CD14-positive monocyte (primary cell): Measurements from ENCODE around the gene ZNF823. TPM values are rescaled to one million over a fixed set of nuclear protein-coding genes. Genes with fewer than 3 reads are reported as not detected.

Source experiments
- DNase-seq, 3 donors: peaks; one replicate each; pipeline ENCODE4 v3.0.0-alpha.2; 2011 to 2022
- H2AFZ ChIP-seq: 2 replicates; pipeline ENCODE4 v1.6.0; 2012; ENCODE audit warnings: mild to moderate bottlenecking, low read depth, low read length, inconsistent platforms; ENCODE audit not compliant: insufficient read depth, poor library complexity, severe bottlenecking
- H3K27ac ChIP-seq, 2 donors: 1 replicate in 1 of 2; 2 replicates in 1 of 2; pipeline ENCODE4 v1.5.1; 2012 to 2013; ENCODE audit warnings: low read length in 2 of 2, control low read depth in 1 of 2, inconsistent platforms in 1 of 2, low read depth in 1 of 2, mild to moderate bottlenecking in 1 of 2
- H3K27me3 ChIP-seq, 2 donors: one replicate each; pipeline versions ENCODE4 v1.6.0 to v1.6.1; 2011 to 2013; ENCODE audit warnings: low read length in 2 of 2; ENCODE audit not compliant: control insufficient read depth in 2 of 2, insufficient read depth in 2 of 2
- H3K36me3 ChIP-seq, 2 donors: replicated peaks in 1 of 2; 1 replicate in 1 of 2; 2 replicates in 1 of 2; pipeline versions ENCODE4 v1.5.1 to v1.6.1; 2012 to 2013; ENCODE audit warnings: low read length in 2 of 2, control low read depth in 1 of 2, inconsistent platforms in 1 of 2, mild to moderate bottlenecking in 1 of 2; ENCODE audit not compliant: insufficient read depth in 2 of 2, control insufficient read depth in 1 of 2
- H3K4me1 ChIP-seq, 2 donors: 1 replicate in 1 of 2; 2 replicates in 1 of 2; pipeline versions ENCODE4 v1.5.1 to v1.6.1; 2012 to 2013; ENCODE audit warnings: low read length in 2 of 2, control low read depth in 1 of 2, inconsistent platforms in 1 of 2, mild to moderate bottlenecking in 1 of 2, moderate library complexity in 1 of 2; ENCODE audit not compliant: insufficient read depth in 2 of 2, control insufficient read depth in 1 of 2
- H3K4me2 ChIP-seq: replicated peaks from 2 replicates; pipeline ENCODE3; 2012; ENCODE audit warnings: low read length, moderate library complexity, mild to moderate bottlenecking; ENCODE audit not compliant: poor library complexity, severe bottlenecking; ENCODE audit errors: extremely low read depth
- H3K4me3 ChIP-seq, 3 experiments: fragments of 200-600 bp in 1 of 3; sonication (generic) in 1 of 3; replicated peaks in 1 of 3; 1 replicate in 2 of 3; 2 replicates in 1 of 3; pipeline ENCODE4 v1.5.1; 2011 to 2013; ENCODE audit warnings: low read length in 3 of 3, mild to moderate bottlenecking in 3 of 3, control low read depth in 2 of 3, low read depth in 2 of 3, inconsistent platforms in 1 of 3, moderate library complexity in 1 of 3
- H3K79me2 ChIP-seq: 2 replicates; pipeline ENCODE4 v1.6.0; 2012; ENCODE audit warnings: mild to moderate bottlenecking, control low read depth, inconsistent platforms, low read length, moderate library complexity; ENCODE audit not compliant: insufficient read depth
- H3K9ac ChIP-seq: 2 replicates; pipeline ENCODE4 v1.6.0; 2017; ENCODE audit warnings: low read length, mild to moderate bottlenecking; ENCODE audit not compliant: insufficient read depth, poor library complexity, severe bottlenecking
- H3K9me3 ChIP-seq, 2 donors: replicated peaks in 1 of 2; 1 replicate in 1 of 2; 2 replicates in 1 of 2; pipeline versions ENCODE4 v1.5.1 to v1.6.1; 2012 to 2013; ENCODE audit warnings: low read length in 2 of 2, control low read depth in 1 of 2; ENCODE audit not compliant: control insufficient read depth in 1 of 2, insufficient read depth in 1 of 2
- H4K20me1 ChIP-seq: 2 replicates; pipeline ENCODE4 v1.6.0; 2012; ENCODE audit warnings: mild to moderate bottlenecking, low read length, control low read depth, moderate library complexity; ENCODE audit not compliant: insufficient read depth
- H3K27ac Mint-ChIP-seq, 7 donors: one replicate each; pipeline ENCODE4 v1.8.0; 2020; ENCODE audit warnings: mild to moderate bottlenecking in 7 of 7, mixed read lengths in 7 of 7, moderate library complexity in 6 of 7, inconsistent platforms in 2 of 7
- H3K27me3 Mint-ChIP-seq, 3 donors: one replicate each; pipeline ENCODE4 v1.8.0; 2021 to 2022; ENCODE audit warnings: low read depth in 3 of 3, mild to moderate bottlenecking in 3 of 3, mixed read lengths in 3 of 3, moderate library complexity in 3 of 3, inconsistent platforms in 1 of 3
- H3K36me3 Mint-ChIP-seq, 2 donors: one replicate each; pipeline ENCODE4 v1.8.0; 2020; ENCODE audit warnings: mixed read lengths in 2 of 2, inconsistent platforms in 1 of 2, mild to moderate bottlenecking in 1 of 2
- H3K4me1 Mint-ChIP-seq: one replicate; pipeline ENCODE4 v1.8.0; 2020; ENCODE audit warnings: mild to moderate bottlenecking, mixed read lengths
- H3K4me3 Mint-ChIP-seq, 2 donors: one replicate each; pipeline ENCODE4 v1.8.0; 2020; ENCODE audit warnings: mild to moderate bottlenecking in 2 of 2, mixed read lengths in 2 of 2, moderate library complexity in 1 of 2
- H3K9me3 Mint-ChIP-seq, 7 donors: one replicate each; pipeline ENCODE4 v1.8.0; 2020 to 2022; ENCODE audit warnings: mixed read lengths in 7 of 7, mild to moderate bottlenecking in 6 of 7, moderate library complexity in 6 of 7, inconsistent platforms in 2 of 7
- CTCF ChIP-seq: fragments of 200-600 bp; IDR thresholded peaks from one replicate; pipeline ENCODE4 v1.8.0; 2022; ENCODE audit warnings: antibody characterized with exemption, mild to moderate bottlenecking
- WGBS: methylation state at CpG from one replicate; pipeline ENCODE4 v1.1.5; 2013; ENCODE audit warnings: missing lambda C conversion rate; ENCODE audit not compliant: insufficient coverage; 5-methylcytosine and 5-hydroxymethylcytosine counted together
- intact Hi-C, 2 donors: fragments of 100-400 bp; cut with micrococcal nuclease; formaldehyde crosslinking; loops; one replicate each; pipeline versions ENCODE4 v1.15.0 to v1.15.1; 2023
- polyA plus RNA-seq, 3 donors: library from polyadenylated mRNA; depleted of rRNA in 1 of 3; unstranded in 2 of 3; stranded (reverse) in 1 of 3; fragments of 300-500 nt in 2 of 3; fragments of >200 nt in 1 of 3; fragmentation: Illumina TruSeq in 2 of 3; gene quantifications; 1 replicate in 2 of 3; 2 replicates in 1 of 3; pipeline ENCODE4 v1.2.3, GENCODE V29; 2012 to 2021

The ZNF823 gene
- polyA plus RNA-seq, 3 donors: 0.48 to 0.85 (median 0.67) TPM

GRCh38 chr19:11763611-11764010 is 24.9 kb upstream of the ZNF823 start:
- Mint-ChIP-seq H3K27me3 (peaks cover 3 to 15% (median 6%) of the 10 kb centered on the region in 3 donors), H3K36me3 (peaks cover 0 to under 1% of the 10 kb centered on the region in 2 donors), H3K27ac (no peak overlapping the region), H3K4me1 (peaks cover 19% of the 10 kb centered on the region), H3K4me3 (no peak overlapping the region), H3K9me3 (peaks cover 18 to 46% (median 32%) of the 10 kb centered on the region in 7 donors)
- WGBS: no CpG with 5 or more reads among the region's 1 CpG
- no peak for TF ChIP-seq CTCF
- H3K27me3 ChIP-seq: no peaks in the 10 kb centered on the region
- H3K27ac ChIP-seq: no peak overlapping the region
- intact Hi-C loops: no loop called here
- no peaks in the 10 kb centered on the region for H3K36me3 ChIP-seq
- no peak overlapping the region for H3K9ac ChIP-seq
- no peak for DNase-seq
- H4K20me1 ChIP-seq: no peaks in the 10 kb centered on the region
- H3K4me3 ChIP-seq: no peak overlapping the region
- peaks cover 13 to 20% of the 10 kb centered on the region in 2 donors for H3K4me1 ChIP-seq
- H3K79me2 ChIP-seq: peaks cover 14% of the 10 kb centered on the region
- H3K9me3 ChIP-seq: peaks cover 9 to 13% of the 10 kb centered on the region in 2 donors
- H3K4me2 ChIP-seq: no peak overlapping the region
- H2AFZ ChIP-seq: no peak overlapping the region

DNA sequence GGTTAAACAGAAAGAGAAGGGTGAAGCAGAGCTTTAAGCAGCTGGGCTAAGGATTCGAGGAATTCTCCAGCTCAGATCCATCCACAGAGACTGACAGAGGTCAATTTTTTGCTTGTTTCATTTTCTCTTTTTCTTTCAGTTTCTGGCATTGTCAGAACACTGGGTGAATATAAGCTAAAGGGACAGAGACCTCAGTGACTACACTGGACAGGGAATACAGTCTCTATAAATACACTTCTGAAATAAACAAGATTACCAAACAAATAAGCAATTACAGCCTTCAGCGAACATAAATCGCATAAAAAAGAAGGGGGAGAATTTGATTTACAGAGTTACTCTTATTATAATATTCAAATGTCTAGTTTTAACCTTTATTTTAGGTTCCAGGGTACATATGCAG is 24.4 kb upstream of the ZNF823 start:
- Mint-ChIP-seq H3K9me3 (peaks cover 18 to 48% (median 29%) of the 10 kb centered on the region in 7 donors), H3K4me1 (peaks cover 14% of the 10 kb centered on the region), H3K36me3 (no peaks in the 10 kb centered on the region), H3K4me3 (no peak overlapping the region), H3K27me3 (peaks cover 3 to 15% (median 6%) of the 10 kb centered on the region in 3 donors), H3K27ac (no peak overlapping the region)
- no peak overlapping the region for H3K27ac ChIP-seq
- H3K4me1 ChIP-seq: peaks cover 12 to 16% of the 10 kb centered on the region in 2 donors
- no peak overlapping the region for H3K9ac ChIP-seq
- H4K20me1 ChIP-seq: no peaks in the 10 kb centered on the region
- H3K36me3 ChIP-seq: no peaks in the 10 kb centered on the region
- intact Hi-C loops: no loop called here
- no peak overlapping the region for H2AFZ ChIP-seq
- H3K9me3 ChIP-seq: peaks cover 8 to 10% of the 10 kb centered on the region in 2 donors
- no peak overlapping the region for H3K4me3 ChIP-seq
- WGBS: no CpG with 5 or more reads among the region's 3 CpGs
- DNase-seq: no peak
- H3K79me2 ChIP-seq: peaks cover 10% of the 10 kb centered on the region
- no peaks in the 10 kb centered on the region for H3K27me3 ChIP-seq
- TF ChIP-seq CTCF: no peak
- H3K4me2 ChIP-seq: no peak overlapping the region
